AG09309 (cell line): ENCODE results near the gene ALOX15B.

ENCODE experiments used
- DNase-seq: peaks from one replicate; pipeline ENCODE4 v3.0.0-alpha.2; 2010; ENCODE audit warnings: low read depth
- H3K4me3 ChIP-seq: 2 replicates; pipeline ENCODE4 v1.5.1; 2011; ENCODE audit warnings: mild to moderate bottlenecking, low read depth, low read length, moderate library complexity; ENCODE audit not compliant: control insufficient read depth
- CTCF ChIP-seq: IDR thresholded peaks from 2 replicates; pipeline ENCODE4 v1.5.1; 2011; ENCODE audit warnings: mild to moderate bottlenecking, low read depth, low read length, inconsistent platforms; ENCODE audit not compliant: insufficient read depth, control insufficient read depth; ENCODE audit errors: missing control alignments

Gene ALOX15B

GRCh38 chr17:8063761-8064534 lies 25.1 kb downstream of the ALOX15B start:
- TF ChIP-seq CTCF, result no peak
- DNase-seq, result no peak
- no peak overlapping the region for H3K4me3 ChIP-seq

DNA sequence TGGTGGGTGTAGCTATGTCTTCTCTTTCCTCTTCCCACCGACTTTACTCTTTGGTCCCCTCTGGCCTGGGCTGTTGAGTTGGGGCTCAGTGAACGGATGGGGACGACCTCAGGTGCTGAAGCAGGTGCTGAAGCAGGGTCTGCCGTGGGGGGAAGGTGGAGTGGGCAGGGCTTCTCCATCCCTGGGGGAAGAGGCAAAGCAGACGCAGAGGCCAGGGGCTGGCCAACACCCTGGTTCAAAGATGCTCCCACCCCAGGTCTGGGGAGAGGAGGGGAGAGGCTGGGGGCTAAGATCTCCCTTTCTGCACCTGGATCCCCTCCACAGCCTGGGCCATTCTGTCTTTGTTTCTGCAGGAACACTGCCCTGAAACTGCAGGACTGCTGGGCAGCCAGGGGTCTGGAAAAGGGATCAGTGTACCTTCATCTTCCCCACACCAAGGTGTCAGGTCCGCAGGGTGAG lies 25.7 kb downstream of the ALOX15B start:
- no peak for DNase-seq
- no peak for TF ChIP-seq CTCF
- no peak overlapping the region for H3K4me3 ChIP-seq

DNA sequence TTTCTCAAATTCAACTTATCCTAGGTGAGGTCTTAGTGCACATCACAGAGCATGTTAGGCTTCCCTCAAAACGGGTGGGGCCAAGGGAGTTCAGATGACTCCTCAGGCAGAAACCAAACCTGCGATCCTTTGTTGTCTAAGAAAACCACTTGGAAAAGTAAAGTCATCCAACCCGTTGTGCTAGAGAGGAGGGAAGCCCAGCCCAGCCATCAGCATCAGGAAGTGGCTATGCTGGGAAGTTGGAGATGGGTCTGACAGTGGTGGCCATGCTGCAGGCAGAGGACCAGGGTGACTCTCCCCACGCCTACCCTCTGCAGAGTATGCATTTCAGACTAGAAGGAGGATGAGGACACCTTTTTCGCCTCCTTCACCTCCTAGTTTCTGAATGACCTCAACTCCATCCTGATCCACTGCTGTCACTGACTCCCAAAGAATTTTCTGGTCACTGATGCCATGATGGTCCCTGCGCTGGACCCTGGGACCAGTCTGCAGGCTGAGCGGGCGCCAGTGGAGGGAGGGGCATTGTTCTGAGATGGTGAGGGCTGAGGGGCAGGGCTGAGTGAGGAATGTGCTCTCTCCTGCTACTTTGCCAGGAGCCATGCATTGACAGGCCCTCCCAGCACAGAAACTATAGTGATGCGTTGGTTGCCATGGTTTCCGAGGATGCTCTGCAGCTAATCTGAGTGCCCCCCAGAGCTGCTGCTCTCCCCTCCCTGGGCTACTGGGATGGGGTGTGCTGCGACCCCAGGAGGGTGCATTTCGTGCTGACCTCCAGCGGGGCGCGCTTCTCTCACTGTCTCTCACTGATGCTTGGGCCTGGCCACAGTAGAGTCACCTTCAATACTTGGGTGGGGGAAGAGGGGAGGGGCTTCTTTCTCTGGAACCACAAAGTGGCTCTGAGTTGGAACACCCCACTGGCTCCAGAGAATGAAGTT lies 28.2 kb downstream of the ALOX15B start:
- H3K4me3 ChIP-seq, result no peak overlapping the region
- no peak for DNase-seq
- TF ChIP-seq CTCF, result no peak

GRCh38 chr17:8067806-8068205 lies 28.9 kb downstream of the ALOX15B start:
- TF ChIP-seq CTCF, result no peak

GRCh38 chr17:8068736-8069586 lies 30.1 kb downstream of the ALOX15B start:
- no peak overlapping the region for H3K4me3 ChIP-seq
- DNase-seq, result no peak
- TF ChIP-seq CTCF, result no peak

More at GRCh38 chr17:8067806-8068205, 28.9 kb downstream of the ALOX15B start:
- no peak overlapping the region for H3K4me3 ChIP-seq
- DNase-seq, result no peak

DNA sequence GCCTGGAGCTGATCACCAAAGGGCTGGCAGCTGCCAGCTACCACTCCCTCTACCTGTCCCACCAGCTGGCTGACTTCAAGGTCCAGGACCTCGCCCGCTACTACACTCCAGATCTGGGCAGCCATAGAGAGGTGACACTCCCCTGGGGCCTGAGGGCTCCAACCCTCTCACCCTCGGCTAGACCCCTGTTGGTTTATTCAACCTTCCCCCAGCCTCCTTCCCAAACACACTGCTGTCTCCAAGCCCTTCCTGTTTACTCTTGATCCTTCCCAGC lies 30.7 kb downstream of the ALOX15B start:
- no peak overlapping the region for H3K4me3 ChIP-seq
- DNase-seq, result no peak
- TF ChIP-seq CTCF, result no peak
